BLaER1 treated with 17β-estradiol and CSF1 and Interleukin-3, amounts not matched to agents 10 nM and 100 nM (cell line): ENCODE data around the gene TMEM14C.
"Not testable (repeated sequence)": the region's sequence is repeated elsewhere in the genome, so short reads cannot be mapped to it uniquely, and the experiment has no call there.

Experiments
- H3K27ac ChIP-seq, 11 experiments: shearing (Covaris generic); formaldehyde crosslinking; 2 replicates each; pipeline ENCODE4 v1.8.1; 2022
- H3K27me3 ChIP-seq, 11 experiments: shearing (Covaris generic); formaldehyde crosslinking; 2 replicates each; pipeline ENCODE4 v1.8.1; 2022
- H3K36me3 ChIP-seq, 11 experiments: shearing (Covaris generic); formaldehyde crosslinking; 2 replicates each; pipeline ENCODE4 v1.8.1; 2022
- H3K4me1 ChIP-seq, 10 experiments: shearing (Covaris generic); formaldehyde crosslinking; 2 replicates each; pipeline ENCODE4 v1.8.1; 2022
- H3K4me2 ChIP-seq, 11 experiments: shearing (Covaris generic); formaldehyde crosslinking; 2 replicates each; pipeline ENCODE4 v1.8.1; 2022
- H3K4me3 ChIP-seq, 10 experiments: shearing (Covaris generic); formaldehyde crosslinking; 2 replicates each; pipeline ENCODE4 v1.8.1; 2022
- H3K9ac ChIP-seq, 11 experiments: shearing (Covaris generic); formaldehyde crosslinking; 2 replicates each; pipeline ENCODE4 v1.8.1; 2022
- H3K9me3 ChIP-seq, 11 experiments: shearing (Covaris generic); formaldehyde crosslinking; replicated peaks in 1 of 11; 2 replicates each; pipeline ENCODE4 v1.8.1; 2022
- H4K20me1 ChIP-seq, 11 experiments: shearing (Covaris generic); formaldehyde crosslinking; 2 replicates each; pipeline ENCODE4 v1.8.1; 2022
- Cebpa-rat ChIP-seq, 11 experiments: shearing (Covaris generic); IDR thresholded peaks; 2 replicates each; pipeline ENCODE4 v1.8.1; 2022

The TMEM14C gene

GRCh38 chr6:10719296-10719963 is 3.4 kb upstream of the TMEM14C start:
- Histone ChIP-seq H3K9ac (peak overlapping the region; percentile 69 to 83 (median 79); a peak in 16 of 22 replicates), H3K27me3 (no peaks in the 10 kb centered on the region), H3K9me3 (peaks cover 22 to 36% (median 31%) of the 10 kb centered on the region in 11 experiments), H4K20me1 (no peaks in the 10 kb centered on the region), H3K4me1 (peaks cover 26 to 41% (median 36%) of the 10 kb centered on the region in 10 experiments), H3K4me2 (peak overlapping the region; percentile 78 to 96 (median 93)), H3K36me3 (peaks cover 0 to 21% (median under 1%) of the 10 kb centered on the region in 11 experiments; a peak in 8 of 22 replicates), H3K27ac (peak overlapping the region in 10 of 11 experiments; percentile 69 to 88 (median 80); a peak in 16 of 22 replicates), H3K4me3 (peak overlapping the region; percentile 64 to 77 (median 68))
- no peak for TF ChIP-seq Cebpa-rat (IDR thresholded peaks at IDR 0.05)

- Histone ChIP-seq H3K27me3 (no peaks in the 10 kb centered on the region), H3K4me2 (peak overlapping the region; percentile 78 to 96 (median 93)), H3K4me1 (peaks cover 29 to 45% (median 39%) of the 10 kb centered on the region in 10 experiments), H4K20me1 (no peaks in the 10 kb centered on the region), H3K9ac (peak overlapping the region; percentile 69 to 83 (median 79)), H3K9me3 (peaks cover 22 to 36% (median 31%) of the 10 kb centered on the region in 11 experiments), H3K27ac (peak overlapping the region; percentile 67 to 88 (median 80)), H3K36me3 (peaks cover 0 to 21% (median 4%) of the 10 kb centered on the region in 11 experiments; a peak in 12 of 22 replicates), H3K4me3 (peak overlapping the region; percentile 64 to 77 (median 68))
- no peak for TF ChIP-seq Cebpa-rat (IDR thresholded peaks at IDR 0.05)
These were observed 3.0 kb upstream of the TMEM14C start for GRCh38 chr6:10719964-10720264.

GRCh38 chr6:10720265-10720959 is 2.5 kb upstream of the TMEM14C start:
- peak overlapping the region; percentile 78 to 96 (median 93) for H3K4me2 ChIP-seq
- H3K9ac ChIP-seq: peak overlapping the region; percentile 69 to 83 (median 79)
- no peaks in the 10 kb centered on the region for H3K27me3 ChIP-seq
- peaks cover 29 to 50% (median 41%) of the 10 kb centered on the region in 10 experiments for H3K4me1 ChIP-seq
- peak overlapping the region; percentile 67 to 88 (median 80) for H3K27ac ChIP-seq
- H4K20me1 ChIP-seq: no peaks in the 10 kb centered on the region
- no peak for TF ChIP-seq Cebpa-rat (IDR thresholded peaks at IDR 0.05)
- peak overlapping the region; percentile 64 to 77 (median 68) for H3K4me3 ChIP-seq
- peaks cover 0 to 22% (median 7%) of the 10 kb centered on the region in 11 experiments; a peak in 13 of 22 replicates for H3K36me3 ChIP-seq
- peaks cover 22 to 36% (median 31%) of the 10 kb centered on the region in 11 experiments for H3K9me3 ChIP-seq

GRCh38 chr6:10720960-10721849 is 1.7 kb upstream of the TMEM14C start:
- peak overlapping the region; percentile 67 to 88 (median 80) for H3K27ac ChIP-seq
- H3K4me3 ChIP-seq: peak overlapping the region; percentile 64 to 77 (median 68)

GRCh38 chr6:10721850-10722569 is 860 bp upstream of the TMEM14C start:
- H3K9ac ChIP-seq: peak overlapping the region; percentile 58 to 86 (median 81)
- TF ChIP-seq Cebpa-rat (IDR thresholded peaks at IDR 0.05): no peak
- H3K27ac ChIP-seq: peak overlapping the region; percentile 37 to 84 (median 77); a peak in 19 of 22 replicates
- peak overlapping the region; percentile 63 to 75 (median 70) for H3K4me3 ChIP-seq
- peaks cover 29 to 59% (median 43%) of the 10 kb centered on the region in 10 experiments for H3K4me1 ChIP-seq
- peaks cover 22 to 36% (median 31%) of the 10 kb centered on the region in 11 experiments for H3K9me3 ChIP-seq
- peaks cover 7 to 32% (median 19%) of the 10 kb centered on the region in 11 experiments; a peak in 17 of 22 replicates for H3K36me3 ChIP-seq
- no peaks in the 10 kb centered on the region for H3K27me3 ChIP-seq
- H4K20me1 ChIP-seq: no peaks in the 10 kb centered on the region
- peak overlapping the region; percentile 77 to 96 (median 90) for H3K4me2 ChIP-seq

More at GRCh38 chr6:10720960-10721849, 1.7 kb upstream of the TMEM14C start:
- not testable (repeated sequence) for H3K27me3 ChIP-seq, H4K20me1 ChIP-seq
- peak overlapping the region; percentile 69 to 83 (median 79) for H3K9ac ChIP-seq
- peaks cover 29 to 51% (median 41%) of the 10 kb centered on the region in 10 experiments for H3K4me1 ChIP-seq
- H3K36me3 ChIP-seq: peaks cover 6 to 30% (median 15%) of the 10 kb centered on the region in 11 experiments; a peak in 17 of 22 replicates
- H3K9me3 ChIP-seq: peaks cover 22 to 36% (median 31%) of the 10 kb centered on the region in 11 experiments
- peak overlapping the region; percentile 81 to 96 (median 93) for H3K4me2 ChIP-seq

GRCh38 chr6:10722570-10722819 is 375 bp upstream of the TMEM14C start:
- Histone ChIP-seq H3K4me2 (peak overlapping the region; percentile 77 to 96 (median 90)), H3K36me3 (peaks cover 7 to 33% (median 19%) of the 10 kb centered on the region in 11 experiments; a peak in 17 of 22 replicates), H3K27ac (peak overlapping the region; percentile 37 to 84 (median 77); a peak in 21 of 22 replicates), H3K4me1 (peaks cover 29 to 64% (median 44%) of the 10 kb centered on the region in 10 experiments), H3K9ac (peak overlapping the region; percentile 58 to 86 (median 81)), H4K20me1 (no peaks in the 10 kb centered on the region), H3K27me3 (no peaks in the 10 kb centered on the region), H3K9me3 (peaks cover 22 to 35% (median 31%) of the 10 kb centered on the region in 11 experiments), H3K4me3 (peak overlapping the region; percentile 63 to 75 (median 70))
- no peak for TF ChIP-seq Cebpa-rat (IDR thresholded peaks at IDR 0.05)

- peaks cover 11 to 37% (median 21%) of the 10 kb centered on the region in 11 experiments; a peak in 19 of 22 replicates for H3K36me3 ChIP-seq
- no peak for TF ChIP-seq Cebpa-rat (IDR thresholded peaks at IDR 0.05)
- H3K9ac ChIP-seq: peak overlapping the region; percentile 74 to 86 (median 81)
- H3K9me3 ChIP-seq: peaks cover 13 to 25% (median 21%) of the 10 kb centered on the region in 11 experiments
- no peaks in the 10 kb centered on the region for H3K27me3 ChIP-seq
- H3K27ac ChIP-seq: peak overlapping the region; percentile 55 to 84 (median 77)
- peak overlapping the region; percentile 63 to 75 (median 70) for H3K4me3 ChIP-seq
- H3K4me2 ChIP-seq: peak overlapping the region; percentile 77 to 96 (median 90)
- peaks cover 38 to 72% (median 53%) of the 10 kb centered on the region in 10 experiments for H3K4me1 ChIP-seq
- no peaks in the 10 kb centered on the region for H4K20me1 ChIP-seq
These were observed 654 bp downstream of the TMEM14C start for GRCh38 chr6:10723567-10723881.

GRCh38 chr6:10725044-10725443 is 2.2 kb downstream of the TMEM14C start:
- Histone ChIP-seq H3K27me3 (no peaks in the 10 kb centered on the region), H4K20me1 (no peaks in the 10 kb centered on the region), H3K9me3 (peaks cover 0 to 10% (median 6%) of the 10 kb centered on the region in 11 experiments; a peak in 14 of 22 replicates), H3K4me3 (no peak overlapping the region), H3K36me3 (peaks cover 22 to 48% (median 36%) of the 10 kb centered on the region in 11 experiments), H3K27ac (no peak overlapping the region), H3K4me2 (peak overlapping the region in 6 of 11 experiments; percentile 85 to 96 (median 94); a peak in 7 of 22 replicates), H3K9ac (no peak overlapping the region), H3K4me1 (peaks cover 38 to 77% (median 50%) of the 10 kb centered on the region in 10 experiments)
- no peak for TF ChIP-seq Cebpa-rat (IDR thresholded peaks at IDR 0.05)
